Neural cell (in vitro differentiated cells): ENCODE results near the gene C12orf75. TPM values are rescaled to one million over a fixed set of nuclear protein-coding genes. Genes with fewer than 3 reads are reported as not detected.
"Not testable (repeated sequence)": the region's sequence is repeated elsewhere in the genome, so short reads cannot be mapped to it uniquely, and the experiment has no call there.

ENCODE experiments used
- H2AFZ ChIP-seq: fragments of 200-600, 300-800 bp; sonication (generic), shearing (Covaris generic); 2 replicates; pipeline ENCODE4 v1.6.0; 2014; ENCODE audit warnings: low read depth, mild to moderate bottlenecking, antibody characterized with exemption, low read length, moderate library complexity
- H3F3A ChIP-seq: fragments of 200-600 bp; shearing (Covaris generic); 2 replicates; pipeline ENCODE4 v1.6.1; 2016; ENCODE audit warnings: mild to moderate bottlenecking, moderate library complexity, mixed read lengths, antibody characterized with exemption, low read length; ENCODE audit not compliant: insufficient read depth, poor library complexity, severe bottlenecking
- H3K27ac ChIP-seq: fragments of 200-600, 300-800 bp; sonication (generic), shearing (Covaris generic); 2 replicates; pipeline ENCODE4 v1.5.1; 2014; ENCODE audit warnings: mild to moderate bottlenecking, low read length, moderate library complexity
- H3K27me3 ChIP-seq: fragments of 300-800, 200-600 bp; sonication (generic), shearing (Covaris generic); 2 replicates; pipeline ENCODE4 v1.6.0; 2014; ENCODE audit warnings: mild to moderate bottlenecking, low read depth, low read length, moderate library complexity; ENCODE audit not compliant: insufficient read depth
- H3K36me3 ChIP-seq: fragments of 300-800, 200-600 bp; sonication (generic), shearing (Covaris generic); 2 replicates; pipeline ENCODE4 v1.5.1; 2014; ENCODE audit warnings: mild to moderate bottlenecking, antibody characterized with exemption, low read length, moderate library complexity; ENCODE audit not compliant: insufficient read depth
- H3K4me2 ChIP-seq: fragments of 300-800, 200-600 bp; sonication (generic), shearing (Covaris generic); 2 replicates; pipeline ENCODE4 v1.6.0; 2014; ENCODE audit warnings: mild to moderate bottlenecking, low read length
- H3K4me3 ChIP-seq: fragments of 300-800, 200-600 bp; sonication (generic), shearing (Covaris generic); 2 replicates; pipeline ENCODE4 v1.5.1; 2014; ENCODE audit warnings: mild to moderate bottlenecking, low read length, moderate library complexity
- H3K79me2 ChIP-seq: fragments of 200-600 bp; shearing (Covaris generic); replicated peaks from 2 replicates; pipeline ENCODE4 v1.6.0; 2014; ENCODE audit warnings: mild to moderate bottlenecking, low read length, moderate library complexity; ENCODE audit not compliant: insufficient read depth
- H3K9ac ChIP-seq: fragments of 300-800, 200-600 bp; sonication (generic), shearing (Covaris generic); 2 replicates; pipeline ENCODE4 v1.6.1; 2016; ENCODE audit warnings: mild to moderate bottlenecking, low read length, mixed read lengths
- H3K9me2 ChIP-seq: fragments of 200-600 bp; shearing (Covaris generic); 2 replicates; pipeline ENCODE4 v1.6.1; 2016; ENCODE audit warnings: mild to moderate bottlenecking, low read length, mixed read lengths; ENCODE audit not compliant: insufficient read depth
- H3K9me3 ChIP-seq: fragments of 200-600, 300-800 bp; sonication (generic), shearing (Covaris generic); 2 replicates; pipeline ENCODE4 v1.6.1; 2016; ENCODE audit warnings: mild to moderate bottlenecking, mixed run types, low read length, moderate library complexity, mixed read lengths
- H4K20me1 ChIP-seq: fragments of 200-600 bp; shearing (Covaris generic); 2 replicates; pipeline ENCODE4 v1.6.1; 2016; ENCODE audit warnings: mild to moderate bottlenecking, mixed run types; ENCODE audit not compliant: insufficient read depth
- CTCF ChIP-seq: fragments of 450-650 bp; IDR thresholded peaks from 2 replicates; pipeline ENCODE4 v1.5.1; 2014; ENCODE audit warnings: antibody characterized with exemption, mild to moderate bottlenecking, moderate library complexity; ENCODE audit not compliant: poor library complexity, severe bottlenecking
- EP300 ChIP-seq: fragments of 450-650 bp; conservative IDR thresholded peaks from 2 replicates; pipeline ENCODE4 v1.6.1; 2014; ENCODE audit warnings: antibody characterized with exemption, mild to moderate bottlenecking, moderate library complexity; ENCODE audit not compliant: poor library complexity, severe bottlenecking
- EZH2 ChIP-seq: fragments of 200-600, 300-800 bp; shearing (Covaris generic), sonication (generic); IDR thresholded peaks from 2 replicates; pipeline ENCODE4 v1.6.1; 2014; ENCODE audit warnings: antibody characterized with exemption, low read length, borderline replicate concordance, mild to moderate bottlenecking; ENCODE audit not compliant: insufficient read depth, poor library complexity, severe bottlenecking
- MXI1 ChIP-seq: fragments of 450-650 bp; conservative IDR thresholded peaks from 2 replicates; pipeline ENCODE4 v1.6.1; 2014; ENCODE audit warnings: antibody characterized with exemption, mild to moderate bottlenecking; ENCODE audit not compliant: poor library complexity, severe bottlenecking
- POLR2AphosphoS5 ChIP-seq: IDR thresholded peaks from 2 replicates; pipeline ENCODE4 v1.6.1; 2012
- RAD21 ChIP-seq: fragments of 450-650 bp; conservative IDR thresholded peaks from 2 replicates; pipeline ENCODE4 v1.6.1; 2014; ENCODE audit warnings: antibody characterized with exemption, mild to moderate bottlenecking, moderate library complexity
- SMC3 ChIP-seq: fragments of 450-650 bp; conservative IDR thresholded peaks from 2 replicates; pipeline ENCODE4 v1.6.1; 2014; ENCODE audit warnings: antibody characterized with exemption, mild to moderate bottlenecking, moderate library complexity; ENCODE audit not compliant: poor library complexity
- TAF1 ChIP-seq: IDR thresholded peaks from 2 replicates; pipeline ENCODE4 v1.6.1; 2012; ENCODE audit warnings: low read depth
- polyA plus RNA-seq: library from polyadenylated mRNA; depleted of rRNA; stranded (reverse); fragments of >200 nt; gene quantifications from 2 replicates; pipeline ENCODE4 v1.2.3, GENCODE V29; 2014
- TF ChIP-seq, protein P1 (sequence below): IDR thresholded peaks from 2 replicates; pipeline ENCODE4 v1.6.1; 2012; ENCODE audit warnings: borderline replicate concordance

The C12orf75 gene
- polyA plus RNA-seq, 1 donor from 2014 or later: 25.2 TPM

- Histone ChIP-seq H2AFZ (no peak overlapping the region), H4K20me1 (no peaks in the 10 kb centered on the region), H3K36me3 (no peaks in the 10 kb centered on the region), H3F3A (no peaks in the 10 kb centered on the region), H3K27me3 (no peaks in the 10 kb centered on the region), H3K79me2 (peaks cover 26% of the 10 kb centered on the region), H3K4me2 (peak overlapping the region; percentile 65), H3K9me3 (no peaks in the 10 kb centered on the region), H3K4me3 (peak overlapping the region; percentile 87), H3K27ac (no peak overlapping the region), H3K9me2 (no peaks in the 10 kb centered on the region), H3K9ac (peak overlapping the region; percentile 57)
- no peak for TF ChIP-seq MXI1
- TF ChIP-seq SMC3: no peak
- no peak for TF ChIP-seq TAF1
- TF ChIP-seq POLR2AphosphoS5: no peak
- TF ChIP-seq RAD21: no peak
Measured at GRCh38 chr12:105331805-105332251, 1.3 kb downstream of the C12orf75 start.

DNA sequence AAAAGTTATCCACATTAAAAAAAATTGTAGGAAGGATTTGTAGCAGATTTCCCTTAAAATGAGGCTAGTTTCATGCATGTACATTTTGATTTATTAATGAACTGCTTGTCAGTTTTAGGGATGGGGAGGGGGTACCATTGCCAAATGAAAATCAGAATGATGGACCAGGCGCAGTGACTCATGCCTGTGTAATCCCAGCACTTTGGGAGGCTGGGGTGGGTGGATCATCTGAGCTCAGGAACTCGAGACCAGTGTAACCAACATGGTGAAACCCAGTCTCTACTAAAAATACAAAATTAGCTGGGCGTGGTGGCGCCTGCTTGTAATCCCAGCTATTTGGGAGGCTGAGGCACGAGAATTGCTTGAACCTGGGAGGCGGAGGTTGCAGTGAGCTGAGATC is 1.8 kb downstream of the C12orf75 start:
- not testable (repeated sequence) for H3K9me2 ChIP-seq, H3K9me3 ChIP-seq, H3F3A ChIP-seq, H4K20me1 ChIP-seq, H2AFZ ChIP-seq, H3K27me3 ChIP-seq, H3K9ac ChIP-seq, H3K4me3 ChIP-seq, H3K27ac ChIP-seq, H3K4me2 ChIP-seq, H3K36me3 ChIP-seq
- peaks cover 27% of the 10 kb centered on the region for H3K79me2 ChIP-seq

GRCh38 chr12:105332925-105333324 is 2.4 kb downstream of the C12orf75 start:
- H3K4me2 ChIP-seq: no peak overlapping the region

More at GRCh38 chr12:105332925-105333324, 2.4 kb downstream of the C12orf75 start:
- H3F3A ChIP-seq: no peaks in the 10 kb centered on the region
- H3K36me3 ChIP-seq: no peaks in the 10 kb centered on the region
- no peak overlapping the region for H3K27ac ChIP-seq
- no peak overlapping the region for H3K9ac ChIP-seq
- no peaks in the 10 kb centered on the region for H3K9me2 ChIP-seq
- H3K4me3 ChIP-seq: no peak overlapping the region
- H2AFZ ChIP-seq: no peak overlapping the region
- H3K79me2 ChIP-seq: peaks cover 32% of the 10 kb centered on the region
- no peaks in the 10 kb centered on the region for H3K9me3 ChIP-seq
- H3K27me3 ChIP-seq: no peaks in the 10 kb centered on the region
- no peak for TF ChIP-seq EZH2
- TF ChIP-seq MXI1: no peak
- no peak for TF ChIP-seq RAD21
- no peak for TF ChIP-seq CTCF
- TF ChIP-seq, protein P1, sequence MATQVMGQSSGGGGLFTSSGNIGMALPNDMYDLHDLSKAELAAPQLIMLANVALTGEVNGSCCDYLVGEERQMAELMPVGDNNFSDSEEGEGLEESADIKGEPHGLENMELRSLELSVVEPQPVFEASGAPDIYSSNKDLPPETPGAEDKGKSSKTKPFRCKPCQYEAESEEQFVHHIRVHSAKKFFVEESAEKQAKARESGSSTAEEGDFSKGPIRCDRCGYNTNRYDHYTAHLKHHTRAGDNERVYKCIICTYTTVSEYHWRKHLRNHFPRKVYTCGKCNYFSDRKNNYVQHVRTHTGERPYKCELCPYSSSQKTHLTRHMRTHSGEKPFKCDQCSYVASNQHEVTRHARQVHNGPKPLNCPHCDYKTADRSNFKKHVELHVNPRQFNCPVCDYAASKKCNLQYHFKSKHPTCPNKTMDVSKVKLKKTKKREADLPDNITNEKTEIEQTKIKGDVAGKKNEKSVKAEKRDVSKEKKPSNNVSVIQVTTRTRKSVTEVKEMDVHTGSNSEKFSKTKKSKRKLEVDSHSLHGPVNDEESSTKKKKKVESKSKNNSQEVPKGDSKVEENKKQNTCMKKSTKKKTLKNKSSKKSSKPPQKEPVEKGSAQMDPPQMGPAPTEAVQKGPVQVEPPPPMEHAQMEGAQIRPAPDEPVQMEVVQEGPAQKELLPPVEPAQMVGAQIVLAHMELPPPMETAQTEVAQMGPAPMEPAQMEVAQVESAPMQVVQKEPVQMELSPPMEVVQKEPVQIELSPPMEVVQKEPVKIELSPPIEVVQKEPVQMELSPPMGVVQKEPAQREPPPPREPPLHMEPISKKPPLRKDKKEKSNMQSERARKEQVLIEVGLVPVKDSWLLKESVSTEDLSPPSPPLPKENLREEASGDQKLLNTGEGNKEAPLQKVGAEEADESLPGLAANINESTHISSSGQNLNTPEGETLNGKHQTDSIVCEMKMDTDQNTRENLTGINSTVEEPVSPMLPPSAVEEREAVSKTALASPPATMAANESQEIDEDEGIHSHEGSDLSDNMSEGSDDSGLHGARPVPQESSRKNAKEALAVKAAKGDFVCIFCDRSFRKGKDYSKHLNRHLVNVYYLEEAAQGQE: no peak
- TF ChIP-seq EP300: no peak
- TF ChIP-seq POLR2AphosphoS5: no peak
- no peak for TF ChIP-seq TAF1
- no peak for TF ChIP-seq SMC3
- H4K20me1 ChIP-seq: no peaks in the 10 kb centered on the region
